Epithelial cell of esophagus (primary cell): ENCODE data around the gene PRRX1.
A peak's percentile ranks its signal among the peaks of the same experiment; 100 is the strongest.

ENCODE experiments used
- DNase-seq: peaks from one replicate; pipeline ENCODE4 v3.0.0; 2010; ENCODE audit warnings: low read depth
- H3K4me3 ChIP-seq: 2 replicates; pipeline ENCODE4 v1.5.1; 2011; ENCODE audit warnings: mild to moderate bottlenecking, low read length, control low read depth
- TF ChIP-seq, protein P1 (sequence below): IDR thresholded peaks from 2 replicates; pipeline ENCODE4 v1.5.1; 2011; ENCODE audit warnings: low read depth, mild to moderate bottlenecking, low read length, control low read depth, inconsistent platforms; ENCODE audit not compliant: insufficient read depth; ENCODE audit errors: missing control alignments

PRRX1 gene

DNA sequence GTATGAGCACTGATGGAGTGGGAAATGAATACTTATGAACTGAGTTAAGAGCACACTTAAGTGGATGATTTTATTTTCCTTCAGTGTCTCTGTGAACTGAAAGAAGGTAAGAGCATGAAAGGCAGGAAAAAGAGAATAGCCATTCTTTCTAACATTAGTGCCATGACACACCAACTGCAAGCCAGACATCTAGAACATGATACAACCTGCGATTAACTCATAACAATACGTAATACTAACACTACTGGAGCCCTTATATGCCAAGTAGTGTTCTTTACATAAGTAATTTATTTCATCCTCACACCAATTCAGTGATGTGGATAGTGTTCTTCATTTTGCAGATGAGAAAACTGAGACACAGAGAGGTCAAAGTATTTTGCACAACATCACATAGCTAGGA lies 56.7 kb downstream of the PRRX1 start:
- TF ChIP-seq, protein P1, sequence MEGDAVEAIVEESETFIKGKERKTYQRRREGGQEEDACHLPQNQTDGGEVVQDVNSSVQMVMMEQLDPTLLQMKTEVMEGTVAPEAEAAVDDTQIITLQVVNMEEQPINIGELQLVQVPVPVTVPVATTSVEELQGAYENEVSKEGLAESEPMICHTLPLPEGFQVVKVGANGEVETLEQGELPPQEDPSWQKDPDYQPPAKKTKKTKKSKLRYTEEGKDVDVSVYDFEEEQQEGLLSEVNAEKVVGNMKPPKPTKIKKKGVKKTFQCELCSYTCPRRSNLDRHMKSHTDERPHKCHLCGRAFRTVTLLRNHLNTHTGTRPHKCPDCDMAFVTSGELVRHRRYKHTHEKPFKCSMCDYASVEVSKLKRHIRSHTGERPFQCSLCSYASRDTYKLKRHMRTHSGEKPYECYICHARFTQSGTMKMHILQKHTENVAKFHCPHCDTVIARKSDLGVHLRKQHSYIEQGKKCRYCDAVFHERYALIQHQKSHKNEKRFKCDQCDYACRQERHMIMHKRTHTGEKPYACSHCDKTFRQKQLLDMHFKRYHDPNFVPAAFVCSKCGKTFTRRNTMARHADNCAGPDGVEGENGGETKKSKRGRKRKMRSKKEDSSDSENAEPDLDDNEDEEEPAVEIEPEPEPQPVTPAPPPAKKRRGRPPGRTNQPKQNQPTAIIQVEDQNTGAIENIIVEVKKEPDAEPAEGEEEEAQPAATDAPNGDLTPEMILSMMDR, result no peak
- no peak overlapping the region for H3K4me3 ChIP-seq
- DNase-seq, result peak; percentile 56

DNA sequence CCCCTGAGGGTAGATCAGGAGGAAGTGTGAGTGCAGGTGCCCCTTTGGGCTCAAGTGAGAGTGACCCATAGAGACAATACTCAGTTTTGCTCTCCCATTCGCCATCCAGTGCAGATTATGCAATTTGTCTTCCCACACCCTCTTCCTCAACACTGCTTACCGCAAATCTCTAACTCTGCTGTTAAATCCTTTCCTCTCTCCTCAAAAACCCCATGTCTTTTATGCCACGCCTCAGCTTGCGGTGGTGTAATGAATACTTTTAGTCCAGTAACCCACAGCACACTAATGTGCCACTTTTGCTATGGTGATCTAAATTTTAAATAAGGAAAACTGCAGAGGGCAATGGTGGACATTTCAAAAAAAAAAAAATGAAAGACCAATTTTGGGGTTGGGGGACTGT lies 57.7 kb downstream of the PRRX1 start:
- TF ChIP-seq, protein P1, result no peak
- DNase-seq, result no peak
- H3K4me3 ChIP-seq, result no peak overlapping the region

DNA sequence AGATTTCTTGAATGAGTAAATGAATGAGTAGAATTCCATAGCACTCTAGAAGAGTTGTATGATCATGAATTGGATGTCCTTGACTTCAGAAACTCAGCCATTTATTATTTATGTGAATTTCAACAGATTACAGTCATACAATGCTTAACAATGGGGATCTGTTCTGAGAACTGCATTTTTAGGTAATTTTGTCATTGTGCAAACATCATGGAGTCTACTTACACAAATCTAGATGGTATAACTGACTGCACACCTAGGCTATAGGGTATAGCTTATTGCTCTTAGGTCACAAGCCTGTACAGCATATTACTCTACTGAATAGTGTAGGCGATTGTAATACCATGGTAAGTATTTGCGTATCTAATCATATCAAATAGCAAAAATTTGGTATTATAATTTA lies 59.6 kb downstream of the PRRX1 start:
- H3K4me3 ChIP-seq, result no peak overlapping the region
- TF ChIP-seq, protein P1, result no peak
- DNase-seq, result no peak

DNA sequence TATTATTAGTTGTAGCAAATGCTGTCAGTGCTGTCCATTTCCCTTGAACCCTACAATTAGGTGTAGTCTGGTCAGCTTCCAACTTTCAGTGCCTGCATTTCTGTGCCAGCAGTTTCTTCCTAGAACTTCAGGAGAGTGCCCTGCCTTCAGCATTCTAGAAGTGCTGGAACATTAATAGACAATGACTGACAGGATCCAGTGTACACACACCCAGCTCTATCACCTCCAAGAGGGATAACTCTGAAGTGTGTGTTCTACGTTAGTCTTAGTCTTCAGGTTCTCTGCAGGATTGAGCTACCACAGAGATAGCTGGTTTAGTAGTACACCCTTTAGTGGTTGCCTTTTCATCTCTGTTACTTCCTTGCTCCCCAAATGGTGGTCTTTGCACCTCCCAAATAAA lies 61.4 kb downstream of the PRRX1 start:
- TF ChIP-seq, protein P1, result no peak
- no peak for DNase-seq
- no peak overlapping the region for H3K4me3 ChIP-seq

DNA sequence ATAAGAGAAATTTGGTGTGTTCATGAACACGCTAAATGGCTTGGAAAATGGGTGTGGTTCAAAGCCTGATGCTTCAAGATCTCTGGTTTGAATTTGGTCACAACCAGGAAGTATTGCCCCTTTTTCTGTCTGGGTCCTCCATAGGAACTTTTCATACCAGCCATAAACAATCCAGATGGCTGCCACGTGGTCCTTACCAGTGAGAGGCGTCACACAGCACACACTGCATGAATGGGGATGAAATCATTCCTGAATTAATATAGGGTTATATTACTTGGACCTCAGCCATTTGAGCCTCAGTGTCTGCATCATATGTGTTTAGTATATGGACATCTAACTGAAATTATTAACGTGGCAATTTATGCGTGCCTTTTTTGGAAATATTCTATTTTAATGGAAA lies 64.0 kb downstream of the PRRX1 start:
- TF ChIP-seq, protein P1, result no peak
- DNase-seq, result no peak

DNA sequence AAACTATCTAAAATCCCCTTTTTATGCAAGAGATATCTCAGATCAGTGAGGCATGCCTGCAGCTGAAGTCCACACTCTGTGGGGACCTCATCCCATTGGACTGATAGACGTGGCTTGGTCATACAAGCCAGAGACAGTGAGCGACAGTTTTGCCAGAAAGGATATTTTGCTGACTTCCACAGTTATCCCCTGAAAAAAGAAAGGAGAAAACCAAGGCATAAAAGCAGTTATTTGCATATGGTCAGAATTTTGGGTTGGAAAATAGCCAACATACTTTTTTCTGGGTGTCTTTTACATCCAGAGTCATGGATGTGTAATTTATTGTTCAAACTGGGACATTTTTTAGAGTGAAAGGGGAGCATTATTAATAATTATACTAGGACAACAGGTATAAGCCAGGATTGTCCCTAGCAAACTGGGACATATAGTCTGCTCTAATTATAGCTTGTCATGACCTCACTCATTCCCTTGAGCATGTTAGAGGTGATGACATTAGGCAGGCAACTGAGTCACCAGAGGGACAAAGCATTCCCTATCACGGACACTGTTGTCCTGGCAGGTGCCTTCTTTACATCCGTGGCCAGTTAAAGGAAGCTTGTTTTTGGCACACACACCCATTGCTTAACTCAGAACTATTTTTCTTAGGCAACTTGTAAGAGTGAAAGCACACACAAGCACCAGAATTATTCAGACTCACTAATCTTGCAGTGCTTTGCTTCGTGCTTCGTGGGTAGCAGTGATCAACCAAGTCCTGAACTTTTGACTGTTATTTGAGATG lies 65.5 kb downstream of the PRRX1 start:
- peak; percentile 22 for DNase-seq
- TF ChIP-seq, protein P1, result no peak
- no peak overlapping the region for H3K4me3 ChIP-seq

More for the DNA sequence above, 64.0 kb downstream of the PRRX1 start:
- no peak overlapping the region for H3K4me3 ChIP-seq

DNA sequence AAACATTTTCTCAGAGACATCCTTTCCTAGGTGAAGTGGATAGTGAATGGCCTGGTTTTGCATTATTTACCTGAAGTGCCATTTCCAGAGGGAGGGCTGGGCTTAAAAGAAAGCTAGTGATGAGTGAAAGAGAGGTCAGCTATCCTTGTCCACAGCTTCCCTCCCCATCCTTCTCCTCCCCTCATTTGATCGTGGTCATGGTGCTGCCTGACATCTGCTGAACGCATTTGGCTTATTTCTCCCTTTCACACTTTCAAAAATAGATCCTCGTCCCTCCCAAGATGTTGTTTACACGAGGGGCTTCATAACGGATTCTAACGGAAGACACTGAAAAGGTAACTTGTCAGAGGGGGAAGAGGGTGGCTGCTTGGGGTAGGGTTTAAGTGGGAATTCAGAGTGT lies 66.1 kb downstream of the PRRX1 start:
- no peak overlapping the region for H3K4me3 ChIP-seq
- DNase-seq, result no peak
- TF ChIP-seq, protein P1, result no peak
